Measurements from ENCODE around the gene DPP4.

The DPP4 gene

GRCh38 chr2:162072181-162072702 is 1.8 kb downstream of the DPP4 start:
- Histone ChIP-seq H3K27ac (ENCODE audit: low read depth in 2 of 2, low read length in 2 of 2) (no peak overlapping the region), H3K4me3 (ENCODE audit: low read length in 2 of 2) (peak overlapping the region in 1 of 2 donors; percentile 85), H3K4me1 (ENCODE audit: control insufficient read depth in 2 of 2, insufficient read depth in 2 of 2, low read length in 2 of 2) (peaks cover 9 to 12% of the 10 kb centered on the region in 2 donors)

GRCh38 chr2:162071001-162071400 is 3.0 kb downstream of the DPP4 start:
- H3K27me3 ChIP-seq (ENCODE audit: control insufficient read depth in 2 of 2, insufficient read depth in 2 of 2, low read length in 2 of 2), result peaks cover 0 to under 1% of the 10 kb centered on the region in 2 donors
- H3K4me1 ChIP-seq (ENCODE audit: control insufficient read depth in 2 of 2, insufficient read depth in 2 of 2, low read length in 2 of 2), result peaks cover 11 to 12% of the 10 kb centered on the region in 2 donors
- no peak overlapping the region for H3K9ac ChIP-seq (ENCODE audit: low read depth in 1 of 2, low read length in 2 of 2)
- no peaks in the 10 kb centered on the region for H3K36me3 ChIP-seq (ENCODE audit: control insufficient read depth in 2 of 2, insufficient read depth in 2 of 2, low read length in 2 of 2)
- H3K4me3 ChIP-seq (ENCODE audit: low read length in 2 of 2), result no peak overlapping the region
- H3K9me3 ChIP-seq (ENCODE audit: control insufficient read depth in 2 of 2, low read length in 2 of 2), result no peaks in the 10 kb centered on the region
- H3K27ac ChIP-seq (ENCODE audit: low read depth in 2 of 2, low read length in 2 of 2), result no peak overlapping the region

More at GRCh38 chr2:162072181-162072702, 1.8 kb downstream of the DPP4 start:
- Histone ChIP-seq H3K9ac (ENCODE audit: low read depth in 1 of 2, low read length in 2 of 2) (no peak overlapping the region), H3K27me3 (ENCODE audit: control insufficient read depth in 2 of 2, insufficient read depth in 2 of 2, low read length in 2 of 2) (peaks cover 0 to 2% of the 10 kb centered on the region in 2 donors), H3K9me3 (ENCODE audit: control insufficient read depth in 2 of 2, low read length in 2 of 2) (no peaks in the 10 kb centered on the region), H3K36me3 (ENCODE audit: control insufficient read depth in 2 of 2, insufficient read depth in 2 of 2, low read length in 2 of 2) (no peaks in the 10 kb centered on the region)

DNA sequence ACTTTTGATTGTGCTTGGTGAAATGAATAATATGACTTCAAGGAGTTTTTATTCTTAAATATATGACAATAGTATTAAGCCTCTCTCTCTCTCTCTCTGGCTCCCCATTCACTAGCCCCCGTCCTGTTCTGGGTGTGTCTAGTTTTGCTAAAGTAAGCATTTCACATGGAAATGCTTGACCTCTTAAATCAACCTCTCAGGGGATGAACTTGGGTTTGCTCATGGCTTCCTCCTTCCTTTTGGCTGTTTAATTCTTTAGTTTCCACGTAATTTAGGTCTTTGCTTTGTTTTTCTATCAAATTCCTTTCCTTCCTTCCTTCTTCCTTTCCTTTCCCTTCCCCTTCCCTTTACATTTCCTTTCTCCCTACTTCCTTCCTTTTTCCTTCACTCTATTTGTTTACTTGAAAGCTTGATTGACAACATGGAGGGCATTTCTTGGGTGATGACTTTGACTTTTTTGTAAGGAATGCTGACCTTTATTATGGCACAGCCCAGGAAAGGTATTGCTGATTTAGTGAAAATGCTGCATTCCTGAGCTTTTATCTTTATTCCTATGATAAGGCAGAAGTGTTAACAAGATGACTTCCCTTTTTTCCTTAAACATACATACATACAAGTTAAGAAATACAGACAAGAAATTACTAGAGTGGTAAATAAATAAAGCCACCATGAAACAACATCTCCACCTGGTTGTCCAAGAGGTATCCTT is 3.6 kb downstream of the DPP4 start:
- Histone ChIP-seq H3K9ac (ENCODE audit: low read depth in 1 of 2, low read length in 2 of 2) (no peak overlapping the region), H3K27me3 (ENCODE audit: control insufficient read depth in 2 of 2, insufficient read depth in 2 of 2, low read length in 2 of 2) (no peaks in the 10 kb centered on the region), H3K27ac (ENCODE audit: low read depth in 2 of 2, low read length in 2 of 2) (no peak overlapping the region), H3K4me1 (ENCODE audit: control insufficient read depth in 2 of 2, insufficient read depth in 2 of 2, low read length in 2 of 2) (peaks cover 11 to 12% of the 10 kb centered on the region in 2 donors), H3K36me3 (ENCODE audit: control insufficient read depth in 2 of 2, insufficient read depth in 2 of 2, low read length in 2 of 2) (no peaks in the 10 kb centered on the region), H3K9me3 (ENCODE audit: control insufficient read depth in 2 of 2, low read length in 2 of 2) (no peaks in the 10 kb centered on the region), H3K4me3 (ENCODE audit: low read length in 2 of 2) (no peak overlapping the region)

DNA sequence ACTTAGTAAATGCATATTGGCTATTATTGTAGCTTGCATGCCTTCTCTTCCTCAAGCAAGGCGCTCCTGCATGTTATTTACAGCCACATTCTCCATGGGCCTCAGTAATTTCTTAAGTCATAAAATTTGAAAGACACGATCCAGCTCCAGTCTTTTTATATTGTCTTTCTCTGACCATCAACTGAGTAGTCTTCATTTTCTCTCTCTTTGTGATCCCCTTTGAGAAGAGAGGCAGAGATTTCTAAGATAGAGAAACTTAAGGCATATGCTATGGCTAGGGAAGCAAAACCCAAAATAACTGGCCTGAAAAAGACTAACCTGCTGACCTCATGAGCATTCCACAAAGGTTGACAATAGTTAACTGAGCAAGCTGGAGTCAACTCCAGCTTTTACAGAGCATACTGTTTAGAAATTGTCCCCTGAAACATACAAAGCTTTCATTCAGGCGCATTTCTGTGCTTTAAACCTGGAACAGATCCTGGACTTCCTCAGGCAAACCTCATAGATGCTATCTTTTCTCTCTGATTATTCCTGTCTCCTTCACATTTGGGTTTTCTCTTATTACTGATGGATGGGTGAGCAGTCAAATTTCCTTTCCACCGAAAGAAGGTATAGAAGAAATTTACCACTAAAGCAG is 4.6 kb downstream of the DPP4 start:
- peaks cover 9 to 10% of the 10 kb centered on the region in 2 donors for H3K4me1 ChIP-seq (ENCODE audit: control insufficient read depth in 2 of 2, insufficient read depth in 2 of 2, low read length in 2 of 2)
- no peak overlapping the region for H3K27ac ChIP-seq (ENCODE audit: low read depth in 2 of 2, low read length in 2 of 2)
- no peaks in the 10 kb centered on the region for H3K9me3 ChIP-seq (ENCODE audit: control insufficient read depth in 2 of 2, low read length in 2 of 2)
- H3K4me3 ChIP-seq (ENCODE audit: low read length in 2 of 2), result no peak overlapping the region
- no peaks in the 10 kb centered on the region for H3K27me3 ChIP-seq (ENCODE audit: control insufficient read depth in 2 of 2, insufficient read depth in 2 of 2, low read length in 2 of 2)
- no peaks in the 10 kb centered on the region for H3K36me3 ChIP-seq (ENCODE audit: control insufficient read depth in 2 of 2, insufficient read depth in 2 of 2, low read length in 2 of 2)
- H3K9ac ChIP-seq (ENCODE audit: low read depth in 1 of 2, low read length in 2 of 2), result no peak overlapping the region

DNA sequence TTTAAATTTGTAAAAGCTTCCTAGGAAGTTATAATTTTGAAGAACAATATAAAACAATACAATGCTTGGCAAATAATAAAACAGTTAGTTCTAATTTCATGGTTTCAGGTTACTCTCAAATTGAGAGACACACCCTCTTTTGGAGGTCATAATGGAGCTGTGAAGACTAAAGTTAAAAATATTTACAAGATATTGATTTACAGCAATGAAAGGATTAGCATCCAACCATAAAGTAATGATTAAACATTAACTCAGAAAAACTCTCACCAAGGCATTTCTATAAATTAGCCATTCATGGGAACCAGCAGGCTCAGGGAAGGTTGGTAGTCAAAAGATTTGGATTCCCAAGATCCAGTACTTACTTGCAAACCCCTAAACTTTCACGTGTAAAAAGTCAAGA is 6.4 kb downstream of the DPP4 start:
- peaks cover 0 to 2% of the 10 kb centered on the region in 2 donors for H3K4me1 ChIP-seq (ENCODE audit: control insufficient read depth in 2 of 2, insufficient read depth in 2 of 2, low read length in 2 of 2)
- H3K36me3 ChIP-seq (ENCODE audit: control insufficient read depth in 2 of 2, insufficient read depth in 2 of 2, low read length in 2 of 2), result no peaks in the 10 kb centered on the region

GRCh38 chr2:162065767-162066166 is 8.2 kb downstream of the DPP4 start:
- H3K27ac ChIP-seq (ENCODE audit: low read depth in 2 of 2, low read length in 2 of 2), result no peak overlapping the region
- H3K9ac ChIP-seq (ENCODE audit: low read depth in 1 of 2, low read length in 2 of 2), result no peak overlapping the region
- H3K4me1 ChIP-seq (ENCODE audit: control insufficient read depth in 2 of 2, insufficient read depth in 2 of 2, low read length in 2 of 2), result peaks cover 0 to 2% of the 10 kb centered on the region in 2 donors
- H3K4me3 ChIP-seq (ENCODE audit: low read length in 2 of 2), result no peak overlapping the region
- H3K36me3 ChIP-seq (ENCODE audit: control insufficient read depth in 2 of 2, insufficient read depth in 2 of 2, low read length in 2 of 2), result no peaks in the 10 kb centered on the region
- H3K9me3 ChIP-seq (ENCODE audit: control insufficient read depth in 2 of 2, low read length in 2 of 2), result no peaks in the 10 kb centered on the region
- H3K27me3 ChIP-seq (ENCODE audit: control insufficient read depth in 2 of 2, insufficient read depth in 2 of 2, low read length in 2 of 2), result no peaks in the 10 kb centered on the region

More for the DNA sequence above, 6.4 kb downstream of the DPP4 start:
- Histone ChIP-seq H3K27me3 (ENCODE audit: control insufficient read depth in 2 of 2, insufficient read depth in 2 of 2, low read length in 2 of 2) (no peaks in the 10 kb centered on the region), H3K27ac (ENCODE audit: low read depth in 2 of 2, low read length in 2 of 2) (no peak overlapping the region), H3K4me3 (ENCODE audit: low read length in 2 of 2) (no peak overlapping the region), H3K9ac (ENCODE audit: low read depth in 1 of 2, low read length in 2 of 2) (no peak overlapping the region), H3K9me3 (ENCODE audit: control insufficient read depth in 2 of 2, low read length in 2 of 2) (no peaks in the 10 kb centered on the region)

GRCh38 chr2:162063899-162064298 is 10.1 kb downstream of the DPP4 start:
- no peaks in the 10 kb centered on the region for H3K27me3 ChIP-seq (ENCODE audit: control insufficient read depth in 2 of 2, insufficient read depth in 2 of 2, low read length in 2 of 2)
- peaks cover 0 to 2% of the 10 kb centered on the region in 2 donors for H3K4me1 ChIP-seq (ENCODE audit: control insufficient read depth in 2 of 2, insufficient read depth in 2 of 2, low read length in 2 of 2)
- no peak overlapping the region for H3K27ac ChIP-seq (ENCODE audit: low read depth in 2 of 2, low read length in 2 of 2)
- no peaks in the 10 kb centered on the region for H3K9me3 ChIP-seq (ENCODE audit: control insufficient read depth in 2 of 2, low read length in 2 of 2)
- no peaks in the 10 kb centered on the region for H3K36me3 ChIP-seq (ENCODE audit: control insufficient read depth in 2 of 2, insufficient read depth in 2 of 2, low read length in 2 of 2)
- no peak overlapping the region for H3K4me3 ChIP-seq (ENCODE audit: low read length in 2 of 2)
- no peak overlapping the region for H3K9ac ChIP-seq (ENCODE audit: low read depth in 1 of 2, low read length in 2 of 2)

GRCh38 chr2:162063281-162063680 is 10.7 kb downstream of the DPP4 start:
- Histone ChIP-seq H3K9ac (ENCODE audit: low read depth in 1 of 2, low read length in 2 of 2) (no peak overlapping the region), H3K9me3 (ENCODE audit: control insufficient read depth in 2 of 2, low read length in 2 of 2) (no peaks in the 10 kb centered on the region), H3K4me3 (ENCODE audit: low read length in 2 of 2) (no peak overlapping the region), H3K27me3 (ENCODE audit: control insufficient read depth in 2 of 2, insufficient read depth in 2 of 2, low read length in 2 of 2) (no peaks in the 10 kb centered on the region), H3K36me3 (ENCODE audit: control insufficient read depth in 2 of 2, insufficient read depth in 2 of 2, low read length in 2 of 2) (no peaks in the 10 kb centered on the region), H3K4me1 (ENCODE audit: control insufficient read depth in 2 of 2, insufficient read depth in 2 of 2, low read length in 2 of 2) (peaks cover 0 to 2% of the 10 kb centered on the region in 2 donors), H3K27ac (ENCODE audit: low read depth in 2 of 2, low read length in 2 of 2) (no peak overlapping the region)

DNA sequence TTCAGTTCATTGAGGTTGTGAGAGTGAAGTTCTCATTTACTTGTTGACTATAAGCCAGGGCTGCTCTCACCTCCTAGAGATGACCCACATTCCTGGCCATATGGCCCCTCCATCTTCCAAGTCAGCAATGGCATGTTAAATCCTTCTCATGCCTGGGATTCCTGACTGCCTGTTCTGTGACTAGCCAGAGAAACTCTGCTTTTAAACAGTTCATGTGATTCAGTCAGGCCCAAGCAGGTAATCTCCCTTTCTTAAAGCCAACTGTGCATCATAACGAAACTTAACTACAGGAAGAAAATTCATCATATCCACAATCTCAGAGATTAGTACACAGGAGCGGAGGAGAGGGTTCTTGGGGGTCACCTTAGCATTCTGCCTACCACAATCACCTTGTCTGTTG is 11.5 kb downstream of the DPP4 start:
- no peak overlapping the region for H3K9ac ChIP-seq (ENCODE audit: low read depth in 1 of 2, low read length in 2 of 2)
- H3K36me3 ChIP-seq (ENCODE audit: control insufficient read depth in 2 of 2, insufficient read depth in 2 of 2, low read length in 2 of 2), result no peaks in the 10 kb centered on the region
- no peaks in the 10 kb centered on the region for H3K27me3 ChIP-seq (ENCODE audit: control insufficient read depth in 2 of 2, insufficient read depth in 2 of 2, low read length in 2 of 2)
- peaks cover 0 to 2% of the 10 kb centered on the region in 2 donors for H3K4me1 ChIP-seq (ENCODE audit: control insufficient read depth in 2 of 2, insufficient read depth in 2 of 2, low read length in 2 of 2)
- no peak overlapping the region for H3K4me3 ChIP-seq (ENCODE audit: low read length in 2 of 2)
- peaks cover 0 to 2% of the 10 kb centered on the region in 2 donors for H3K9me3 ChIP-seq (ENCODE audit: control insufficient read depth in 2 of 2, low read length in 2 of 2)
- no peak overlapping the region for H3K27ac ChIP-seq (ENCODE audit: low read depth in 2 of 2, low read length in 2 of 2)

- Histone ChIP-seq H3K27ac (ENCODE audit: low read depth in 2 of 2, low read length in 2 of 2) (no peak overlapping the region), H3K4me3 (ENCODE audit: low read length in 2 of 2) (no peak overlapping the region), H3K9me3 (ENCODE audit: control insufficient read depth in 2 of 2, low read length in 2 of 2) (peaks cover 7% of the 10 kb centered on the region in 2 donors), H3K9ac (ENCODE audit: low read depth in 1 of 2, low read length in 2 of 2) (no peak overlapping the region), H3K4me1 (ENCODE audit: control insufficient read depth in 2 of 2, insufficient read depth in 2 of 2, low read length in 2 of 2) (no peaks in the 10 kb centered on the region), H3K36me3 (ENCODE audit: control insufficient read depth in 2 of 2, insufficient read depth in 2 of 2, low read length in 2 of 2) (peaks cover 0 to 5% of the 10 kb centered on the region in 2 donors), H3K27me3 (ENCODE audit: control insufficient read depth in 2 of 2, insufficient read depth in 2 of 2, low read length in 2 of 2) (no peaks in the 10 kb centered on the region)
Observed at GRCh38 chr2:162061021-162061420, 13.0 kb downstream of the DPP4 start.
